Thoracic aorta (tissue), 2 donors: ENCODE results near the gene TNNI3K. TPM values are rescaled to one million over a fixed set of nuclear protein-coding genes. Genes with fewer than 3 reads are reported as not detected.

Experiments used
- ATAC-seq: fragments of 150-250 bp; one replicate; pipeline ENCODE4 v1.8.0; 2017; ENCODE audit warnings: low read depth; ENCODE audit not compliant: insufficient number of reproducible peaks, low FRiP score
- DNase-seq: peaks from one replicate; pipeline ENCODE4 v3.0.0-alpha.2; 2020; ENCODE audit warnings: low spot score
- H3K27ac ChIP-seq, 2 donors: fragments of 200-600 bp; sonication (generic); 1 replicate in 1 of 2; 2 replicates in 1 of 2; pipeline ENCODE4 v1.5.1; 2016; ENCODE audit warnings: mild to moderate bottlenecking in 2 of 2, moderate library complexity in 2 of 2
- H3K27me3 ChIP-seq: fragments of 200-600 bp; sonication (generic); replicated peaks from 2 replicates; pipeline ENCODE4 v1.6.0; 2016; ENCODE audit warnings: mild to moderate bottlenecking; ENCODE audit not compliant: insufficient read depth
- H3K36me3 ChIP-seq: fragments of 200-600 bp; sonication (generic); one replicate; pipeline ENCODE4 v1.5.1; 2016
- H3K4me1 ChIP-seq, 2 donors: fragments of 200-600 bp; sonication (generic); 1 replicate in 1 of 2; 2 replicates in 1 of 2; pipeline versions ENCODE4 v1.5.1 to v1.6.0; 2016; ENCODE audit warnings: low read depth in 2 of 2, mild to moderate bottlenecking in 1 of 2; ENCODE audit not compliant: control insufficient read depth in 1 of 2
- H3K4me3 ChIP-seq: fragments of 200-600 bp; sonication (generic); 2 replicates; pipeline ENCODE4 v1.5.1; 2016; ENCODE audit warnings: mild to moderate bottlenecking
- H3K9me3 ChIP-seq: fragments of 200-600 bp; sonication (generic); 2 replicates; pipeline ENCODE4 v1.5.1; 2016
- CTCF ChIP-seq: fragments of 200-600 bp; sonication (generic); IDR thresholded peaks from one replicate; pipeline ENCODE4 v1.5.1; 2019; ENCODE audit warnings: antibody characterized with exemption
- total RNA-seq, 2 donors: library from RNA; depleted of rRNA; stranded (reverse); fragments of >200 nt; gene quantifications; one replicate each; pipeline versions ENCODE4 v1.1.0 to v1.2.3, GENCODE V29; 2016

The TNNI3K gene
- total RNA-seq, 2 donors from 2014 or later: 6.6 to 9.7 TPM

GRCh38 chr1:74534241-74534640 lies 299.1 kb downstream of the TNNI3K start:
- Histone ChIP-seq H3K4me1 (no peaks in the 10 kb centered on the region), H3K27ac (no peak overlapping the region), H3K27me3 (no peaks in the 10 kb centered on the region), H3K9me3 (no peaks in the 10 kb centered on the region), H3K36me3 (no peaks in the 10 kb centered on the region), H3K4me3 (no peak overlapping the region)
- ATAC-seq (no peak), DNase-seq (no peak)
- no peak for TF ChIP-seq CTCF

GRCh38 chr1:74545821-74546220 lies 310.6 kb downstream of the TNNI3K start:
- DNase-seq: no peak
- Histone ChIP-seq H3K4me3 (no peak overlapping the region), H3K4me1 (no peaks in the 10 kb centered on the region), H3K9me3 (no peaks in the 10 kb centered on the region), H3K36me3 (no peaks in the 10 kb centered on the region), H3K27ac (no peak overlapping the region), H3K27me3 (no peaks in the 10 kb centered on the region)
- no peak for ATAC-seq
- TF ChIP-seq CTCF: no peak

DNA sequence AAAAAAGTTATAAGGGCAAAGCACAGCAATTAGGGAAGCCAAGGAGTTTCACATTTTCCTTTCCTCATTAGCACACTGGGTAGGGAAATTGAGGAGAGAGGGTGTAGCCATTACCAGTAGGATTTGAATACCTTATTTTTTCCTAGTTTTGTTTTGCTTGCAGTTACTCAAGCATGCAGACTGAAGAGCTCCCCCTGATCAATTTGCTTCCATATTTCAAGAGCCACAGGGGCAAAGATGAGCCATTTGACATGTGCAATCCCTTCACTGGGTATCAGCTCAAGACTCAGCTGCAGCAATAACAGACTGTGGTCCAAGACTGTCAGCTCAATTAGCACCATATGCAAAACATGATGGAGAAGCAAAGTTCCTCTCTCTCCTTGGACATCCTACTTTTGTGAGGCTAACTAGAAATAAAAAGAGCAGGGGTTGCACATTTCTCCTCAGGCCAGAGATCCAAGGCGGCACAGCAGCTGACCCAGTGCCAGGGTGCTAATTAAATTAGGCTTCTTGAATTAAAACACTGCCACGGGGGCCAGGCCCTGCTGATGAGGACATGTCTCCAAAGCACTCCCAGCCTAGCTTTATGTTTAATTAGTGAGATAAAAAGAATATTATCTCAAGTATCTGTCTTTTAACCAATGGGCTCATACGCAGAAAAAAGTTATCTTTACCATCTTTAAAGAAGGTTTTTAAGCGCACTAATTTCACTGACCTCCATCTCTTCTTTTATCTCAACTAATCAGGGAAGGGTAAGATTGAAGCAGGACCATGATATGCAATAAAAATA lies 314.0 kb downstream of the TNNI3K start:
- no peaks in the 10 kb centered on the region for H3K36me3 ChIP-seq
- no peak for DNase-seq
- no peak for ATAC-seq
- H3K4me1 ChIP-seq: no peaks in the 10 kb centered on the region
- H3K4me3 ChIP-seq: no peak overlapping the region
- H3K27ac ChIP-seq: no peak overlapping the region
- H3K9me3 ChIP-seq: no peaks in the 10 kb centered on the region
- TF ChIP-seq CTCF: no peak
- H3K27me3 ChIP-seq: no peaks in the 10 kb centered on the region

- ATAC-seq: no peak
- H3K27me3 ChIP-seq: no peaks in the 10 kb centered on the region
- H3K4me1 ChIP-seq: no peaks in the 10 kb centered on the region
- H3K27ac ChIP-seq: no peak overlapping the region
- H3K9me3 ChIP-seq: no peaks in the 10 kb centered on the region
- TF ChIP-seq CTCF: no peak
- no peak overlapping the region for H3K4me3 ChIP-seq
- no peak for DNase-seq
- no peaks in the 10 kb centered on the region for H3K36me3 ChIP-seq
Observed at GRCh38 chr1:74549932-74550331, 314.7 kb downstream of the TNNI3K start.

DNA sequence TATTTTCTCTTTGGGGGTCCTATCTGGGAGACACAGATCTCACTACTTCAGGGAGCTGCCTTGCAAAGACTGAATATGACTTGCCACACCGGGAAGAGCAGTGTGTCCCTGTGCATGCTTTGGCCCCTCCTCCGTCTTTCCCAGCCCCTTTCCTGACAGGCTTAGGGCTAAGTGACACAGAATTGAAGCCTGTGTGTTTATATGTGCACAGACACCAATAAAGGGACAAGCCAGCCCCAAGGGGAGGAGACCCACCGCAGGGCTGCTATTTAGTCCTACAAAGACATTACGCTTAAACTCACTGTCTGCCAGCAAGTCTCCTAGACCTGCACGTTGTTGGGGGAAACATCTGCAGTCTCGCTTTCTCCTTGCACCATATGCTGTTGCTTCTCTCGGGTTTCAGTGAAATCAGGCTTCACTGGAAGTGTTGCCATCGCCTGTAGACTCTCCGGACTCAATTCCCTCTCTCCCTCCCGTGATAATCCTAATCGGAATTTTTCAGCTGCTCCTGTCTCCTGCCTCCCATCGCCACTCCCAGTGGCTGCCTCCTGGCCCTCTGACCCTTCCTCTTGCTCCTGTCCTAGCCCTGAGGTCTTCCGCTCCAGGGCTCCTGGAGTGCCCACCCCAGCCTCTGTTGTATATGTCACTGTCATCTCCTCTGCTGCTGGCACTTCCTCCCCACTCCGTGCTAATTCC lies 335.8 kb downstream of the TNNI3K start:
- TF ChIP-seq CTCF: no peak

More for the DNA sequence above, 335.8 kb downstream of the TNNI3K start:
- Histone ChIP-seq H3K4me1 (no peaks in the 10 kb centered on the region), H3K9me3 (no peaks in the 10 kb centered on the region), H3K4me3 (no peak overlapping the region), H3K27me3 (no peaks in the 10 kb centered on the region), H3K36me3 (no peaks in the 10 kb centered on the region), H3K27ac (no peak overlapping the region)
- DNase-seq (no peak), ATAC-seq (no peak)
